ENCODE results near the gene MVK.

GRCh38 chr12:109572506-109572845 lies 1.1 kb upstream of the MVK start:
- TF ChIP-seq CTCF (conservative IDR thresholded peaks at IDR 0.05 in 1 of 2, IDR thresholded peaks at IDR 0.05 in 1 of 2; ENCODE audit: extremely low read depth in 1 of 2, insufficient read depth in 1 of 2, low read depth in 1 of 2, low read length in 2 of 2) (no peak), EZH2 (IDR thresholded peaks at IDR 0.05; ENCODE audit: borderline replicate concordance, low read length) (no peak)
